ENCODE results near the gene RIMBP2.

DNA sequence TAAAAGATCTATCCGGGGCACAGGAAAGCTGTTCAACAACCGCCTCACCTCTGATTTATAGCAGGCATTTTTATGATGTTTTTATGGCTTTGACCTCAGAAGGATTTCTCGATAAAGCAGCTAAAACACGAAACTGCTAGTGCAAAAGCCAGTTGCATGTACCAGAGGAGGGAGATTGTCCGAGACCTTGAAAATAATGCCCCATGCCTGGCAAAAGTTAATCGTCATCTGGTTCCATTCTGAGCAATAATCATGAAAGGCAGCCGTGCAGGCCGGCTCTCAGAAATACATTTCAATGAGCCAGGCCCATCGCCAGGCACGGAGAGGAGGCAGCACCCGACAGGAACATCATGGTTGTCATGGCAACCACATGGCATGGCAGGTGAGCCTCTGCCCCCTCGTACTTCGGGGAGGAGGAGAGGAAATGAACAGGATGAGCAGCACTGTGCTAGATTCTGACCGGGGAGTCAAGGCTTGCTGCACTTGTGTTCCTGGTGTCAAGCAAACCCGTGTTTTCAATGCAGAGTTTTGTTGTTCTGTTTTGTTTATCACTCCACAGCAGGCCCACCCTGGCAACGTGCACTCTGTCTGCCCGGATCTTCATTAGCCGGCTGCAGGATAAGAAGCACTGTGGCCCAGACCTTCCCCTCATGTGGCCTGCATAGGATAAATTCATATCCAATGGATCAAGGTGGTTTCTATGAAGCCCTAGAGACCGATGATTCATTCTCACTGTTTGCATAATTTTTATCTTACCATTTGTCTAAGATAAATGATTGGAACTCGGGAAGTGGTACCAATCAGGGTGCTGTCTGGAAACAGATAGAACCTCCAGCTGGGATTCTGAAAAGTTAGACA, 160.2 kb downstream of the RIMBP2 start:
- TF ChIP-seq, protein P1, sequence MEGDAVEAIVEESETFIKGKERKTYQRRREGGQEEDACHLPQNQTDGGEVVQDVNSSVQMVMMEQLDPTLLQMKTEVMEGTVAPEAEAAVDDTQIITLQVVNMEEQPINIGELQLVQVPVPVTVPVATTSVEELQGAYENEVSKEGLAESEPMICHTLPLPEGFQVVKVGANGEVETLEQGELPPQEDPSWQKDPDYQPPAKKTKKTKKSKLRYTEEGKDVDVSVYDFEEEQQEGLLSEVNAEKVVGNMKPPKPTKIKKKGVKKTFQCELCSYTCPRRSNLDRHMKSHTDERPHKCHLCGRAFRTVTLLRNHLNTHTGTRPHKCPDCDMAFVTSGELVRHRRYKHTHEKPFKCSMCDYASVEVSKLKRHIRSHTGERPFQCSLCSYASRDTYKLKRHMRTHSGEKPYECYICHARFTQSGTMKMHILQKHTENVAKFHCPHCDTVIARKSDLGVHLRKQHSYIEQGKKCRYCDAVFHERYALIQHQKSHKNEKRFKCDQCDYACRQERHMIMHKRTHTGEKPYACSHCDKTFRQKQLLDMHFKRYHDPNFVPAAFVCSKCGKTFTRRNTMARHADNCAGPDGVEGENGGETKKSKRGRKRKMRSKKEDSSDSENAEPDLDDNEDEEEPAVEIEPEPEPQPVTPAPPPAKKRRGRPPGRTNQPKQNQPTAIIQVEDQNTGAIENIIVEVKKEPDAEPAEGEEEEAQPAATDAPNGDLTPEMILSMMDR (IDR thresholded peaks at IDR 0.05) = no peak
- TF ChIP-seq POLR2A (IDR thresholded peaks at IDR 0.05) = no peak
